ENCODE results near the gene SPATS1. TPM values are rescaled to one million over a fixed set of nuclear protein-coding genes. Genes with fewer than 3 reads are reported as not detected.

The SPATS1 gene
- total RNA-seq, 1 experiment from 2014 or later: not detected

DNA sequence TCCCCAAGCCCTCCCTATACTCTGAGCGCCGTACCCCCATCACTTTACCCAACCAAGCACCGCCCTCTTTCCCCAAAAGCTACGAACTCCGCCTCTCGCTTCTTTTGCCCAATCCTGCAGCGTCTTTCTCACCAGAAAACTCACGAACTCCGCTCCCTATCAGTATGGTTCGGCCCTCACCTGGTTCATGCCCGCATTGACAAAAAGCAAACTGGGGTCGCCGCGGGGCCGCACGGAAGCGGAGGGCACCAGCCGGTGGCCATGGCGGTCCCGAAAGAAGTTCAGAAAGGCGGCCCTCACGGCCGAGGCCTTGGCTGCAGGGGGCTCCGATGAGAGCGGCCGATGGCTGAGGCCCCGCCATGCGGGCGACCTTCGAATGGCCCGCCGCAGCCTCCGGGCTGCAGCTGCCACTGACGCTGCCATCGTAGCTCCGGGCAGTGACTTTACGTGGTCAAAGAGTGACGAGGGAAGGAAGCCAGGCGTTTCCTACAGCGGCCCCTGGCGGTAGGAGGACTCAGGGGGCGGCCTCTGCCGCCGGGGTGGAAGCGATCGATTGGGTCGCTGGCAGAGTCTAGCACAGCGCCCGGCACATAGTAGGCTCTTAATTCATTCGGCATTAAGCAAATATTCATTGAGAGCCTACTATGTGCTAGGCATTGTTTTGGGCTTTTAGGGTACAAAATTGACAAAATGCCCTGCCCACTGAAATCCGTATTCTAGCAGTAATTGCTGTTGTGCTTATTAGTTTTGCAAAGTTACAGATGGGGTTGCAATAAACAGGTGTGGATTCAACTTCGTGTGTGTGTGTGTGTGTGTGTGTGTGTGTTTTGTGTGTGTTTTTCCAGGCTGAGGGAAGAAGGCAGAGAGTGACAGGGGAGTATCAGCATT is 29.3 kb upstream of the SPATS1 start, which contains the start of gene AARS2 (continued):
- TF ChIP-seq ETV6 (CRISPR knock-in tag; IDR thresholded peaks at IDR 0.05): peak; percentile 86; the same call in 1 of the 2 replicates
- TF ChIP-seq GTF2I (CRISPR knock-in tag; conservative IDR thresholded peaks at IDR 0.05): peak; percentile 84
- peak; percentile 93 for TF ChIP-seq CREM (CRISPR knock-in tag; IDR thresholded peaks at IDR 0.05)
- TF ChIP-seq, protein P1, sequence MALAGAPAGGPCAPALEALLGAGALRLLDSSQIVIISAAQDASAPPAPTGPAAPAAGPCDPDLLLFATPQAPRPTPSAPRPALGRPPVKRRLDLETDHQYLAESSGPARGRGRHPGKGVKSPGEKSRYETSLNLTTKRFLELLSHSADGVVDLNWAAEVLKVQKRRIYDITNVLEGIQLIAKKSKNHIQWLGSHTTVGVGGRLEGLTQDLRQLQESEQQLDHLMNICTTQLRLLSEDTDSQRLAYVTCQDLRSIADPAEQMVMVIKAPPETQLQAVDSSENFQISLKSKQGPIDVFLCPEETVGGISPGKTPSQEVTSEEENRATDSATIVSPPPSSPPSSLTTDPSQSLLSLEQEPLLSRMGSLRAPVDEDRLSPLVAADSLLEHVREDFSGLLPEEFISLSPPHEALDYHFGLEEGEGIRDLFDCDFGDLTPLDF (CRISPR knock-in tag; IDR thresholded peaks at IDR 0.05): peak; percentile 82; the same call in 1 of the 2 replicates
- peak; percentile 52; the same call in 1 of the 2 replicates for TF ChIP-seq ZNF263 (CRISPR knock-in tag; IDR thresholded peaks at IDR 0.05; ENCODE audit: low read depth)
- TF ChIP-seq, protein P2, sequence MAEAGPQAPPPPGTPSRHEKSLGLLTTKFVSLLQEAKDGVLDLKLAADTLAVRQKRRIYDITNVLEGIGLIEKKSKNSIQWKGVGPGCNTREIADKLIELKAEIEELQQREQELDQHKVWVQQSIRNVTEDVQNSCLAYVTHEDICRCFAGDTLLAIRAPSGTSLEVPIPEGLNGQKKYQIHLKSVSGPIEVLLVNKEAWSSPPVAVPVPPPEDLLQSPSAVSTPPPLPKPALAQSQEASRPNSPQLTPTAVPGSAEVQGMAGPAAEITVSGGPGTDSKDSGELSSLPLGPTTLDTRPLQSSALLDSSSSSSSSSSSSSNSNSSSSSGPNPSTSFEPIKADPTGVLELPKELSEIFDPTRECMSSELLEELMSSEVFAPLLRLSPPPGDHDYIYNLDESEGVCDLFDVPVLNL (CRISPR knock-in tag; IDR thresholded peaks at IDR 0.05; ENCODE audit: borderline replicate concordance, low read depth): peak; percentile 81; the same call in 1 of the 2 replicates
- TF ChIP-seq NFE2L1 (CRISPR knock-in tag; IDR thresholded peaks at IDR 0.05): peak; percentile 74; the same call in 1 of the 2 replicates
- no peak for TF ChIP-seq TEAD4 (CRISPR knock-in tag; IDR thresholded peaks at IDR 0.05)
- no peak for TF ChIP-seq ZNF219 (CRISPR knock-in tag; IDR thresholded peaks at IDR 0.05; ENCODE audit: borderline replicate concordance)
- TF ChIP-seq HMGA2 (CRISPR knock-in tag; IDR thresholded peaks at IDR 0.05): no peak
- TF ChIP-seq JUN (CRISPR knock-in tag; IDR thresholded peaks at IDR 0.05): 0 out of 2 replicates have a peak, but pooled peaks have one; percentile 45
- TF ChIP-seq, protein P3, sequence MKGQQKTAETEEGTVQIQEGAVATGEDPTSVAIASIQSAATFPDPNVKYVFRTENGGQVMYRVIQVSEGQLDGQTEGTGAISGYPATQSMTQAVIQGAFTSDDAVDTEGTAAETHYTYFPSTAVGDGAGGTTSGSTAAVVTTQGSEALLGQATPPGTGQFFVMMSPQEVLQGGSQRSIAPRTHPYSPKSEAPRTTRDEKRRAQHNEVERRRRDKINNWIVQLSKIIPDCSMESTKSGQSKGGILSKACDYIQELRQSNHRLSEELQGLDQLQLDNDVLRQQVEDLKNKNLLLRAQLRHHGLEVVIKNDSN (CRISPR knock-in tag; IDR thresholded peaks at IDR 0.05): peak; percentile 57; the same call in 1 of the 2 replicates
- TF ChIP-seq, protein P4, sequence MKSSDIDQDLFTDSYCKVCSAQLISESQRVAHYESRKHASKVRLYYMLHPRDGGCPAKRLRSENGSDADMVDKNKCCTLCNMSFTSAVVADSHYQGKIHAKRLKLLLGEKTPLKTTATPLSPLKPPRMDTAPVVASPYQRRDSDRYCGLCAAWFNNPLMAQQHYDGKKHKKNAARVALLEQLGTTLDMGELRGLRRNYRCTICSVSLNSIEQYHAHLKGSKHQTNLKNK (CRISPR knock-in tag; IDR thresholded peaks at IDR 0.05): no peak
- TF ChIP-seq SMAD3 (CRISPR knock-in tag; IDR thresholded peaks at IDR 0.05; ENCODE audit: borderline replicate concordance): peak; percentile 92
- TF ChIP-seq ZNF423 (CRISPR knock-in tag; IDR thresholded peaks at IDR 0.05): no peak
- TF ChIP-seq GABPB1 (CRISPR knock-in tag; IDR thresholded peaks at IDR 0.05): peak; percentile 83
- TF ChIP-seq, protein P5, sequence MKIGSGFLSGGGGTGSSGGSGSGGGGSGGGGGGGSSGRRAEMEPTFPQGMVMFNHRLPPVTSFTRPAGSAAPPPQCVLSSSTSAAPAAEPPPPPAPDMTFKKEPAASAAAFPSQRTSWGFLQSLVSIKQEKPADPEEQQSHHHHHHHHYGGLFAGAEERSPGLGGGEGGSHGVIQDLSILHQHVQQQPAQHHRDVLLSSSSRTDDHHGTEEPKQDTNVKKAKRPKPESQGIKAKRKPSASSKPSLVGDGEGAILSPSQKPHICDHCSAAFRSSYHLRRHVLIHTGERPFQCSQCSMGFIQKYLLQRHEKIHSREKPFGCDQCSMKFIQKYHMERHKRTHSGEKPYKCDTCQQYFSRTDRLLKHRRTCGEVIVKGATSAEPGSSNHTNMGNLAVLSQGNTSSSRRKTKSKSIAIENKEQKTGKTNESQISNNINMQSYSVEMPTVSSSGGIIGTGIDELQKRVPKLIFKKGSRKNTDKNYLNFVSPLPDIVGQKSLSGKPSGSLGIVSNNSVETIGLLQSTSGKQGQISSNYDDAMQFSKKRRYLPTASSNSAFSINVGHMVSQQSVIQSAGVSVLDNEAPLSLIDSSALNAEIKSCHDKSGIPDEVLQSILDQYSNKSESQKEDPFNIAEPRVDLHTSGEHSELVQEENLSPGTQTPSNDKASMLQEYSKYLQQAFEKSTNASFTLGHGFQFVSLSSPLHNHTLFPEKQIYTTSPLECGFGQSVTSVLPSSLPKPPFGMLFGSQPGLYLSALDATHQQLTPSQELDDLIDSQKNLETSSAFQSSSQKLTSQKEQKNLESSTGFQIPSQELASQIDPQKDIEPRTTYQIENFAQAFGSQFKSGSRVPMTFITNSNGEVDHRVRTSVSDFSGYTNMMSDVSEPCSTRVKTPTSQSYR (CRISPR knock-in tag; IDR thresholded peaks at IDR 0.05): 0 out of 2 replicates have a peak, but pooled peaks have one; percentile 68
- TF ChIP-seq, protein P6, sequence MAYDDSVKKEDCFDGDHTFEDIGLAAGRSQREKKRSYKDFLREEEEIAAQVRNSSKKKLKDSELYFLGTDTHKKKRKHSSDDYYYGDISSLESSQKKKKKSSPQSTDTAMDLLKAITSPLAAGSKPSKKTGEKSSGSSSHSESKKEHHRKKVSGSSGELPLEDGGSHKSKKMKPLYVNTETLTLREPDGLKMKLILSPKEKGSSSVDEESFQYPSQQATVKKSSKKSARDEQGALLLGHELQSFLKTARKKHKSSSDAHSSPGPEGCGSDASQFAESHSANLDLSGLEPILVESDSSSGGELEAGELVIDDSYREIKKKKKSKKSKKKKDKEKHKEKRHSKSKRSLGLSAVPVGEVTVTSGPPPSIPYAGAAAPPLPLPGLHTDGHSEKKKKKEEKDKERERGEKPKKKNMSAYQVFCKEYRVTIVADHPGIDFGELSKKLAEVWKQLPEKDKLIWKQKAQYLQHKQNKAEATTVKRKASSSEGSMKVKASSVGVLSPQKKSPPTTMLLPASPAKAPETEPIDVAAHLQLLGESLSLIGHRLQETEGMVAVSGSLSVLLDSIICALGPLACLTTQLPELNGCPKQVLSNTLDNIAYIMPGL (CRISPR knock-in tag; IDR thresholded peaks at IDR 0.05): peak; percentile 100
- TF ChIP-seq, protein P7, sequence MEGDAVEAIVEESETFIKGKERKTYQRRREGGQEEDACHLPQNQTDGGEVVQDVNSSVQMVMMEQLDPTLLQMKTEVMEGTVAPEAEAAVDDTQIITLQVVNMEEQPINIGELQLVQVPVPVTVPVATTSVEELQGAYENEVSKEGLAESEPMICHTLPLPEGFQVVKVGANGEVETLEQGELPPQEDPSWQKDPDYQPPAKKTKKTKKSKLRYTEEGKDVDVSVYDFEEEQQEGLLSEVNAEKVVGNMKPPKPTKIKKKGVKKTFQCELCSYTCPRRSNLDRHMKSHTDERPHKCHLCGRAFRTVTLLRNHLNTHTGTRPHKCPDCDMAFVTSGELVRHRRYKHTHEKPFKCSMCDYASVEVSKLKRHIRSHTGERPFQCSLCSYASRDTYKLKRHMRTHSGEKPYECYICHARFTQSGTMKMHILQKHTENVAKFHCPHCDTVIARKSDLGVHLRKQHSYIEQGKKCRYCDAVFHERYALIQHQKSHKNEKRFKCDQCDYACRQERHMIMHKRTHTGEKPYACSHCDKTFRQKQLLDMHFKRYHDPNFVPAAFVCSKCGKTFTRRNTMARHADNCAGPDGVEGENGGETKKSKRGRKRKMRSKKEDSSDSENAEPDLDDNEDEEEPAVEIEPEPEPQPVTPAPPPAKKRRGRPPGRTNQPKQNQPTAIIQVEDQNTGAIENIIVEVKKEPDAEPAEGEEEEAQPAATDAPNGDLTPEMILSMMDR (IDR thresholded peaks at IDR 0.05): peak; percentile 90
- TF ChIP-seq MYBL2 (CRISPR knock-in tag; IDR thresholded peaks at IDR 0.05): peak; percentile 87; the same call in 1 of the 2 replicates
- TF ChIP-seq FOXP1 (CRISPR knock-in tag; IDR thresholded peaks at IDR 0.05; ENCODE audit: borderline replicate concordance): peak; percentile 93
- peak; percentile 93 for TF ChIP-seq FOXK1 (CRISPR knock-in tag; IDR thresholded peaks at IDR 0.05)
- TF ChIP-seq, protein P8, sequence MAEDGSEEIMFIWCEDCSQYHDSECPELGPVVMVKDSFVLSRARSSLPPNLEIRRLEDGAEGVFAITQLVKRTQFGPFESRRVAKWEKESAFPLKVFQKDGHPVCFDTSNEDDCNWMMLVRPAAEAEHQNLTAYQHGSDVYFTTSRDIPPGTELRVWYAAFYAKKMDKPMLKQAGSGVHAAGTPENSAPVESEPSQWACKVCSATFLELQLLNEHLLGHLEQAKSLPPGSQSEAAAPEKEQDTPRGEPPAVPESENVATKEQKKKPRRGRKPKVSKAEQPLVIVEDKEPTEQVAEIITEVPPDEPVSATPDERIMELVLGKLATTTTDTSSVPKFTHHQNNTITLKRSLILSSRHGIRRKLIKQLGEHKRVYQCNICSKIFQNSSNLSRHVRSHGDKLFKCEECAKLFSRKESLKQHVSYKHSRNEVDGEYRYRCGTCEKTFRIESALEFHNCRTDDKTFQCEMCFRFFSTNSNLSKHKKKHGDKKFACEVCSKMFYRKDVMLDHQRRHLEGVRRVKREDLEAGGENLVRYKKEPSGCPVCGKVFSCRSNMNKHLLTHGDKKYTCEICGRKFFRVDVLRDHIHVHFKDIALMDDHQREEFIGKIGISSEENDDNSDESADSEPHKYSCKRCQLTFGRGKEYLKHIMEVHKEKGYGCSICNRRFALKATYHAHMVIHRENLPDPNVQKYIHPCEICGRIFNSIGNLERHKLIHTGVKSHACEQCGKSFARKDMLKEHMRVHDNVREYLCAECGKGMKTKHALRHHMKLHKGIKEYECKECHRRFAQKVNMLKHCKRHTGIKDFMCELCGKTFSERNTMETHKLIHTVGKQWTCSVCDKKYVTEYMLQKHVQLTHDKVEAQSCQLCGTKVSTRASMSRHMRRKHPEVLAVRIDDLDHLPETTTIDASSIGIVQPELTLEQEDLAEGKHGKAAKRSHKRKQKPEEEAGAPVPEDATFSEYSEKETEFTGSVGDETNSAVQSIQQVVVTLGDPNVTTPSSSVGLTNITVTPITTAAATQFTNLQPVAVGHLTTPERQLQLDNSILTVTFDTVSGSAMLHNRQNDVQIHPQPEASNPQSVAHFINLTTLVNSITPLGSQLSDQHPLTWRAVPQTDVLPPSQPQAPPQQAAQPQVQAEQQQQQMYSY (CRISPR knock-in tag; IDR thresholded peaks at IDR 0.05): no peak
